ENCODE measurements around the gene ANXA10. TPM values are rescaled to one million over a fixed set of nuclear protein-coding genes. Genes with fewer than 3 reads are reported as not detected.

Gene ANXA10
- total RNA-seq, 1 donor from 2014 or later, result not detected

DNA sequence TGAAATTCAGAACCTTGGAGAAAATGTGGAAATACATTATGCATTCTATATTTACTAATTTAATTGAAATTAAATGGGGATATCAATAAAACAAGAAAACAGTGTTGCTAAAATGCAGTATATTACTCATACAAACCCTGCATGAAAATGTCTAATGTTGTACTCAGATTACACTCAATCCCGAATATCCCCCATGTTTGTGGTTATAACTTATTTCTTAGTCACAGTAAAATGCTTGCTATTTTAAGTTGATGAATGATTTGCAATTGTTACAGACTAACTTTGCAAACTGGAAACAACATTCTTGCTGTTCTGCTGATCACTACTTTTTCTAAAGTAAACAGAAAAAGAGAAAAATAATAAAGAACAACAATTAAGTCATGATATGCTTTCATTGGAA lies 33.1 kb upstream of the ANXA10 start:
- Mint-ChIP-seq H3K4me1 (ENCODE audit: low read depth) (no peaks in the 10 kb centered on the region), H3K4me3 (ENCODE audit: low read depth) (no peak overlapping the region), H3K36me3 (ENCODE audit: insufficient read depth) (no peaks in the 10 kb centered on the region), H3K27me3 (no peaks in the 10 kb centered on the region), H3K27ac (no peak overlapping the region), H3K9me3 (ENCODE audit: low read depth) (no peaks in the 10 kb centered on the region)
- DNase-seq (ENCODE audit: low spot score, unreplicated experiment), result no peak
- TF ChIP-seq, protein P1, sequence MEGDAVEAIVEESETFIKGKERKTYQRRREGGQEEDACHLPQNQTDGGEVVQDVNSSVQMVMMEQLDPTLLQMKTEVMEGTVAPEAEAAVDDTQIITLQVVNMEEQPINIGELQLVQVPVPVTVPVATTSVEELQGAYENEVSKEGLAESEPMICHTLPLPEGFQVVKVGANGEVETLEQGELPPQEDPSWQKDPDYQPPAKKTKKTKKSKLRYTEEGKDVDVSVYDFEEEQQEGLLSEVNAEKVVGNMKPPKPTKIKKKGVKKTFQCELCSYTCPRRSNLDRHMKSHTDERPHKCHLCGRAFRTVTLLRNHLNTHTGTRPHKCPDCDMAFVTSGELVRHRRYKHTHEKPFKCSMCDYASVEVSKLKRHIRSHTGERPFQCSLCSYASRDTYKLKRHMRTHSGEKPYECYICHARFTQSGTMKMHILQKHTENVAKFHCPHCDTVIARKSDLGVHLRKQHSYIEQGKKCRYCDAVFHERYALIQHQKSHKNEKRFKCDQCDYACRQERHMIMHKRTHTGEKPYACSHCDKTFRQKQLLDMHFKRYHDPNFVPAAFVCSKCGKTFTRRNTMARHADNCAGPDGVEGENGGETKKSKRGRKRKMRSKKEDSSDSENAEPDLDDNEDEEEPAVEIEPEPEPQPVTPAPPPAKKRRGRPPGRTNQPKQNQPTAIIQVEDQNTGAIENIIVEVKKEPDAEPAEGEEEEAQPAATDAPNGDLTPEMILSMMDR (IDR thresholded peaks at IDR 0.05; ENCODE audit: unreplicated experiment), result no peak

DNA sequence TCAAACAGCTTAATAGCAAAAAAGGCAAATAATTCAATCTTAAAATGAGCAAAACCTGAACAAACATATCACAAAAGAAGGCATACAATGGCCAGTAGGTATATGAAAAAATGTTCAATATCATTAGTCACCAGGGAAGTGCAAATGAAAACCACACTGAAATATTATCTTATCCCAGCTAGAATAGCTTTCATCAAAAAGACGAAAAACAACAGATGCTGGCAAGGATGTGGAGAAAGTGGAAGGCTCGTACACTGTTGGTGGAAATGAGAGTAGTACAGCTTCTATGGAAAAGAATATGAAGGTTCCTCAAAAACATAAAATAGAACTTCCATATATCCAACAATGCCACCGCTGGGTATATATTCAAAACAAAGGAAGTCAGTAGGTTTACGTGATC lies 29.3 kb upstream of the ANXA10 start:
- TF ChIP-seq, protein P1 (IDR thresholded peaks at IDR 0.05; ENCODE audit: unreplicated experiment), result no peak
- DNase-seq (ENCODE audit: low spot score, unreplicated experiment), result no peak
- no peak overlapping the region for H3K27ac Mint-ChIP-seq
- H3K36me3 Mint-ChIP-seq (ENCODE audit: insufficient read depth), result no peaks in the 10 kb centered on the region
- no peaks in the 10 kb centered on the region for H3K4me1 Mint-ChIP-seq (ENCODE audit: low read depth)
- no peak overlapping the region for H3K4me3 Mint-ChIP-seq (ENCODE audit: low read depth)
- no peaks in the 10 kb centered on the region for H3K27me3 Mint-ChIP-seq
- H3K9me3 Mint-ChIP-seq (ENCODE audit: low read depth), result no peaks in the 10 kb centered on the region

DNA sequence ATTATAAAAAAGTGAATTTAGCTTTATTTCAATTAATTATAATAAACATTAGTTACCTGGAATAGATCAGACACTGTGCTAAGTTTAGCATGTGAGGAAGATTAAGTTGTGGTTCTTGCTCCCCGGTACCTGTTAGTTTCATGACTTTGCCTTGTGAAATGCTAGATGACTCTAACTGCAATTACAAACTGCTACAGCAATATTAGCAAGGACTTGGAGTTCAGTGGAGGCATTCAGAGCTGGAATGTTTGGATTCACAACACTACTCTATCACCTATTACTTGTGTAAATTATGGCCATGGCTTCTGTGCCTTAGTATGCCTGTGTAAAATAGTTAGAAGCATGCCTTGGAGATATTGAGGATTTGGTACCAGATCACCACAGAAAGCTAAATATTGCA lies 21.4 kb upstream of the ANXA10 start:
- H3K27me3 Mint-ChIP-seq, result no peaks in the 10 kb centered on the region

DNA sequence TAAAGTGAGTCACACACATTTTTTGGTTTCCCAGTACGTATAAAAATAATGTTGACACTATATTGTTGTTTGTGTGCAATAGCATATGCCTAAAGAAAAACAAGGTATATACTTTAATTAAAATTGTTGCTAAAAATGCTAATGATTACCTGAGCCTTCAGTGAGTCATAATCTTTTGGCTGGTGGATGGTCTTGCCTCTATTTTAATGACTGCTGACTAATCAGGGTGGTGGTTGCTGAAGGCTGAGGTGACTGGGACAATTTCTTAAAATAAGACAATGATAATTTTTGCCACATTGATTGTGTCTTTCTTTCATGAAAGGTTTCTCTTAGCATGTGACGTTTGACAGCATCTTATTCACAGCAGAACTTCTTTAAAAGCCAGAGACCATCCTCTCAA lies 21.0 kb upstream of the ANXA10 start:
- Mint-ChIP-seq H3K4me1 (ENCODE audit: low read depth) (no peaks in the 10 kb centered on the region), H3K4me3 (ENCODE audit: low read depth) (no peak overlapping the region), H3K27me3 (no peaks in the 10 kb centered on the region), H3K36me3 (ENCODE audit: insufficient read depth) (no peaks in the 10 kb centered on the region), H3K27ac (no peak overlapping the region), H3K9me3 (ENCODE audit: low read depth) (peaks cover 7% of the 10 kb centered on the region)
- DNase-seq (ENCODE audit: low spot score, unreplicated experiment), result no peak
- TF ChIP-seq, protein P1 (IDR thresholded peaks at IDR 0.05; ENCODE audit: unreplicated experiment), result no peak

More for the DNA sequence above, 21.4 kb upstream of the ANXA10 start:
- TF ChIP-seq, protein P1 (IDR thresholded peaks at IDR 0.05; ENCODE audit: unreplicated experiment), result no peak
- H3K36me3 Mint-ChIP-seq (ENCODE audit: insufficient read depth), result no peaks in the 10 kb centered on the region
- H3K4me3 Mint-ChIP-seq (ENCODE audit: low read depth), result no peak overlapping the region
- peaks cover 7% of the 10 kb centered on the region for H3K9me3 Mint-ChIP-seq (ENCODE audit: low read depth)
- H3K27ac Mint-ChIP-seq, result no peak overlapping the region
- no peaks in the 10 kb centered on the region for H3K4me1 Mint-ChIP-seq (ENCODE audit: low read depth)
- no peak for DNase-seq (ENCODE audit: low spot score, unreplicated experiment)

DNA sequence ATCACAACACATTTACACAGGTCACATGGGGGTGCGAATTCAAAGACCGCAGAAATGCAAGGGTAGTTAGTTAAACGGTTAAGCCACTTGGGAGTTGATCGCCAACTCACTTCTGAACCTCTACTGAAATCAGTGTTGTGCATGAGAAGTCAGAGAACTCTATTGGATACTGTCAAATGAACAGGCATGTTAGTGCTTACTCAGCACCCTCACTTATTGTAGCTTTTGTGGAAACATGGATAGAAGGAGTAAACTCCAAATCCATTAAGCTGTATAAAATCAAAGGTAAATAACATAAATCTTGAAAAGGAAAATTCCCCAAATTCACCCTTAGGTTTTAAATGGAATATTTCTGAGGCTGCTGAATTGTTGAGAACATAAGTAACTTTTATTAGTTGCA lies 17.5 kb upstream of the ANXA10 start:
- H3K4me1 Mint-ChIP-seq (ENCODE audit: low read depth), result no peaks in the 10 kb centered on the region
- H3K27me3 Mint-ChIP-seq, result peaks cover 3% of the 10 kb centered on the region
- TF ChIP-seq, protein P1 (IDR thresholded peaks at IDR 0.05; ENCODE audit: unreplicated experiment), result no peak
- no peak for DNase-seq (ENCODE audit: low spot score, unreplicated experiment)
- no peaks in the 10 kb centered on the region for H3K9me3 Mint-ChIP-seq (ENCODE audit: low read depth)
- H3K36me3 Mint-ChIP-seq (ENCODE audit: insufficient read depth), result no peaks in the 10 kb centered on the region
- no peak overlapping the region for H3K4me3 Mint-ChIP-seq (ENCODE audit: low read depth)
- H3K27ac Mint-ChIP-seq, result no peak overlapping the region
